HG02970 (cell line): ENCODE measurements around the gene NLGN4Y.
"Not testable (repeated sequence)": the region's sequence is repeated elsewhere in the genome, so short reads cannot be mapped to it uniquely, and the experiment has no call there.

Experiments
- ATAC-seq: cut with Tn5 transposase; IDR thresholded peaks from one replicate; pipeline ENCODE4 v1.9.1; 2021; ENCODE audit warnings: mild to moderate bottlenecking, moderate library complexity, moderate number of reproducible peaks; ENCODE audit not compliant: unreplicated experiment, low FRiP score

Gene NLGN4Y

DNA sequence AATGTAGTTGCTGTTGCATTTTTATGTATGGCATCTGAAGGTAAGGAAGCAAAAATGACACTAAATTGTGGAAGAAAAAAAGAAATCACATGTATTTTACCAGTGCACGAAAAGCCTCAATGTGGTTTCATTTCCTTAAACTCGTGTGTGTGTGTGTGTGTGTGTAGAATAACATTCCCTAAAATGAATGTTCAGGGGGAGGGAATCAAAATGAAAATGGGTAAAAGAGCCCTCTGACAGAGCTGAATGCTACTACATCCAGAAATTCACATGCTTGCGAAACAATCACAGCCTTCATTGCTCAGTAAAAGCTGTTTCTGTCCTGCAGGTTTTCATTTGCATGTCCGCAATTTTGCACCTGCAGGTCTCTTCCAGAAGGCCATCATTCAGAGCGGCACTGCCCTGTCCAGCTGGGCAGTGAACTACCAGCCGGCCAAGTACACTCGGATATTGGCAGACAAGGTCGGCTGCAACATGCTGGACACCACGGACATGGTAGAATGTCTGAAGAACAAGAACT lies 305.1 kb downstream of the NLGN4Y start:
- ATAC-seq: no peak

DNA sequence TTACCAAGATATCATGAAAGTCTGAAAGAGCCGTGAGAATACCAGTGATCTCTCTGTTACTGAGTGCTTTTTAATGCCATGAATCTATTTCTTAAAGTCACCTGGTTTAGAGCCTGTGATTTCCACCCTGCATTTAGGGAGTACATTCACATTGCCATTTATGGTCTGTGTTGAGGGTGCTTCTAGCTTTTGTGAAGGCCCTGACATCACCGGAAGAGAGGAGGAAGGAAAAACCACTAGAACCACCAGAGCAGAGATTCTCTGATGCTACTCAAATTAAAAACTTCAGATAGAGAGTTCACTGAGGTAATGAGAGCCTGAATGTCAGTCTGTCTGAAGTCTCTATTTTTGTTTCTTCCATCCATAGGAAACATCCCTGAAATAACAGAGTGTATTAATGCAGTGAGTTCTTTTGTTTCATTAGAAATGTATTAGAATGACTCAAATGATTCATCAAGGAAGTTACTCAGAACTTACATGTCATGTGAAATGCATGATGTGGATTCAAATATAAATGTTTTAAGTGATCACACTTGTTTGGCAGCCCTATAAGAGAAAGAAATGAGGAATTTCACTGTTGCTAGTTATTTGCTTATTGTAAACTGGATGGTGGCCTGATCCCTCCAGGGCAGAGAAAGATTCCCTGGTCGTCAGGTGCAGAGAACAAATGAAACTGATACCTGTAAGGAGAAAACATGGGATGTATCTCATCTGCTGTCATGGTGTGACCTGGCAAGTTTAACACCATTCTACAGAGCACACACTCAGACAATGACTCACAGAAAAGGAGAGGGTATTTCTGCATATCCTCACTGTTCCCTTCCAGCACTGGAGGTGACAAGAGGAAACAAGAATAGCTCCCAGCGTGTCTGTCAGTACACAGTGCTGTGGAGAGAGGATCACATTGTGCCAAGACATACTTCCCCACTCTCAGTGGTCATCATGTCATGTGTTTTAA lies 310.1 kb downstream of the NLGN4Y start:
- no peak for ATAC-seq

DNA sequence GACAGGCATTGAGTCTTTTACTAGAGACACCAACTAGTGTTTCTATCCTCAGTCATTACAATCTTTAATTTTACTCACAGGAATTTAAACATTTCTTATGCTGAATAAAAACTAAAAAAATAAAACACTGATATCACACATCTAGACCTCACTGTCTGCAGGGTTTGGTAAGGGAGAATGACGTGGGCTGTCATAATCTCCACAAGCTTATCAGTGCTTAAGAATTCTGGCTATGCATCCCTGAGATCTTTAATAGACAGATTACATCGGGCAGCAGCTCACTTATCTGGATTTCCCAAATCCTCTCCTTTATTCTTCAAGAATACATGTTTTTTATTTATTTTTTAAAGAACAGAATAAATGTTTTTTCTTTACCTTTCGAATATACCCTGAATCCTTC lies 313.1 kb downstream of the NLGN4Y start:
- no peak for ATAC-seq

DNA sequence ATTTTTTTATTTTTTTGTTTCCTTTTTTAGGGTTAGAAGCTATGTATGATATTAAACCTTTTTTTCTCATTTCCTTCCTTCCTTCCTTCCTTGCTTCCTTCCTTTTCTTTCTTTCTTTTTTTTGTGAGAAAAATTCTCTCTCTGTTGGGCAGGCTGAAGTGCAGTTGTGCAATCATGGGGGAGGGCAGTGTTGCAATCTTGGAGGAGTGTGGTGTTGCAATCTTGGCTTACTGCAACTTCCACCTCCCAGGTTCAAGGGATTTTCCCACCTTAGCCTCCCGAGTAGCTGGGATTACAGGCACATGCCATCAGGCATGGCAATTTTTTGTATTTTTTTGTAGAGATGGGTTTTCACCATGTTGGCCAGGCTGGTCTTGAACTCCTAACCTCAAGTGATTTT lies 326.4 kb downstream of the NLGN4Y start:
- ATAC-seq: no peak

DNA sequence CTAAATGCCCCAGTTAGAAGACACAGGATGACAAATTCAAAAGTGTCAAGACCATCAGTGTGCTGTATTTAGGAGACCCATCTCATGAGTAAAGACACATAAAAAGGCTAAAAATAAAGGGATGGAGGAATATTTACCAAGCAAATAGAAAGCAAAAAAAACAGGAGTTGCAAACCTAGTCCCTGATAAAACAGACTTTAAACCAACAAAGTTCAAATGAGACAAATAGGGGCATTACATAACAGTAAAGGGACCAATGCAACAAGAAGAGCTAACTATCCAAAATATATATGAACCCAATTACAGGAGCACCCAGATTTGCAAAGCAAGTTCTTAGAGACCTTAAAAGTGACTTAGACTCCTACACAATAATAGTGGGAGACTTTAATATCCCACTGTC lies 336.1 kb downstream of the NLGN4Y start:
- no peak for ATAC-seq

DNA sequence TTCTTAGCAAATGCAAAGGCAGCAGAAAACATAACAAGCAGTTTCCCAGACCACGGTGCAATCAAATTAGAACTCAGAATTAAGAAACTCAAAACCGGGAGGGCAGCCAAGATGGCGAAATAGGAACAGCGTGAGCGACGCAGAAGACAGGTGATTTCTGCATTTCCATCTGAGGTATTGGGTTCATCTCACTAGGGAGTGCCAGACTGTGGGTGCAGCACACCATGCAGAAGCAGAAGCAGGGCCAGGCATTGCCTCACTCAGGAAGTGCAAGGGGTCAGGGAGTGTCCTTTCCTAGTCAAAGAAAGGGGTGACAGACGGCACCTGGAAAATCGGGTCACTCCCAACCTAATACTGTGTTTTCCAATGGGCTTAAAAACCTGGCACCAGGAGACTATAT lies 336.7 kb downstream of the NLGN4Y start:
- ATAC-seq: not testable (repeated sequence)

DNA sequence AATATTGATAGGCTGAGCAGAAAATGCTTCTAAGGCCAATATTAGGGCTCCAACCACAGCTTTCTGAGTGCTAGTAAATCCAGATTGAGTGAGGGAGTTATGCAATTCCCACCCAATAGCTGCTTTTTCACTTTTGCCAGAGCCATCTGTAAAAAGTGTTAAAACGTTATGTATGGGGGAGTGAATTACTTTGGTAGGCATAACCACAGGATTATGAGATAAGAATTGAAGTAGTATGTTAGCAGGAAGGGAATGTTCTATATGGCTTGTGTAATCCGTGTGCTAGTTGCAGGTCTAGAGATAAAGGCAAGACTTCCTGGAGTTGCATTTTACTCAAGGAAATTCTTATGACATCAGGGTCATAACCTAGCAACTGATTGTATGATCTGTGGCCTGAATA lies 347.6 kb downstream of the NLGN4Y start:
- no peak for ATAC-seq
